A549 treated with Mapracorat at 1 μM for 4 hours (cell line): ENCODE results near the gene ZNF805. TPM values are rescaled to one million over a fixed set of nuclear protein-coding genes. Genes with fewer than 3 reads are reported as not detected.

Experiments
- total RNA-seq: library from RNA; stranded (reverse); fragments of 200-300 nt; extraction: Qiagen RNA extraction; gene quantifications from 5 replicates; pipeline ENCODE4 v1.2.3, GENCODE V29; 2022

The ZNF805 gene
- total RNA-seq: 1.4 to 2.7 TPM (median 1.9 TPM) in 5 replicates

DNA sequence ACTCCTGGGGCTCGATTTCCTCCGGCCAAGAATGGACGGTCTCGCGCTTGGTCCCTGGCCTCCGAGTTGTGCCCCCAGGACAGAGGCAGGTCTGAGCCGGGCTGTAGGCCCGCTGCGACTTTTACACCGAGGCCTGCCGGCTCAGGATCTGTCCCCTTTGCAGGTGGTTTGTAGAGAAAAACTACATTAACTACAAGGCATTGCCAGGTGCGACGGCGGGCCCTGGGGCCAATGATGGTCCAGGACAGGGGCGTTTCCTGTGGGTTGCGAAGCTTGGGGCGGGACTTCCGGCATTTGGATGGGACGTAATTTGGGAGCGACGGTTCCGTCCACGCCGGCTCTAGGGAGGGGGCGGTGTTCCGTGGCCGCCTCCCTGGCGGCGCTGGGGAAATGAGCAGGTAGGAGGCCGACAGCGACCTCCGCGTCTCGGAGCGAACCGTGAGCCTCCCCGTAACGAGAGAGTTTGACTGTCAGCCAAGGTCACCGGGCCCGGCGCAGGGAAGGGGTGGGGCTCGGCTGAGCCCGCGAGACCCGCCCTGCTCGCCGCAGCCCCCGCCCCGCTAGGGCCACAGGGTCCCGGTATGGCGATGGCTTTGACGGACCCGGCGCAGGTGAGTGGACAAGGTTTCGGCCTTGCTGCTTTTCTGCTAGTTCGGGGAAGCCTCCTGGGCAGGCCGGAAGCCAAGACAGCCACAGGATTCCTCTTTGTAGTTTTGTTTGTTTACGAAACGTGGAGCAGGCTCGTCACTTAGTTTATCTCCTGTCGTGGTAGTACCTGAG is at the start of gene ZNF805:
Gene ZNF805, plus strand, starts transcription at position 322 of the 780 bp plus-strand sequence. Its CDS starts 260 bp downstream, at position 582.

DNA sequence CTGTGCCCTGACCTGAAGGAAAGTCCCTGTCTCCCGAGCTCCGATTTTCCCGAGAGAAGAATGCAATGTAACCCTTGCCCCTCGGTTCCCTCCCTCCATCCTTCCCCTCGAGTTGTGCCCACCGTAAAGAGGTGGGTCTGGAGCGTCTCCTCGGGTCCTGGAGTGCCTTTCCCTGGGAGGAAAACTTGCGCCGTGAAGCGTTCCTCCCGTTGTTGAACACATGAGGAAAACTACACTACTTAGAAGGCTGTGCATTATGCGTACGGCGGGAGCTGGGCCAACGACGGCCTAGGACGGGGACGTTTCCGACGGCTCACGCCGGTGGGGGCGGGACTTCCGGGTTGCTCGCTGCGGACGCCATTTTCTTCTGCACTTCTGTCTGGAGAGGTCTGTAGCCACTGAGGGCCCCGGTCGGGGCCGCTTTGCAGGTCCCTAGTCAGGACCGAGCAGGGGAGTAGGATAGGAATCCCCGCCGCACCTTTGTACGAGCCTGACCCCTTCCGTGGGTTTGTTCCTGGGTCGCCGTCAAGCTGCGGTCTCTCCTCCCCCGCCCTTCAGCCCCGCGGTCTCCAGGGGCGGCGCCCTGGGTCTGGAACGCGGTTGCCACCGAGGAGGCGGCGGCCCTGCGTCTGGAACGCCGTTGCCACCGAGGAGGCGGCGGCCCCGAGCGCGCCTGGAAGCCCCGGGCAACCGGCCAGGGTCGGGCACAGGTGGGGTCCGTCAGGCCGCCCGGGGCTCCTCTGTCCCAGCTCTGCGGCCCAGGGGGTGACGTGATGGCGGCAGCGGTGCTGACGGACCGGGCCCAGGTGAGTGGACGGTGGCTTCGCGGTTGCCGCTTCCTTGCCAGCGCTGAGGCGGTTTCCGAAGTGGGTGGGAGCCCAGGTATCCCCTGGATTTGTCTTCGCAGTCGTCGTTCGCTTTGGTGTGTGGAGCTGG is 49.0 kb upstream of the ZNF805 start, which contains the start of gene ZNF264:
Gene ZNF264, plus strand, starts transcription at position 360 of the 936 bp plus-strand sequence. Its CDS starts 414 bp downstream, at position 774.

DNA sequence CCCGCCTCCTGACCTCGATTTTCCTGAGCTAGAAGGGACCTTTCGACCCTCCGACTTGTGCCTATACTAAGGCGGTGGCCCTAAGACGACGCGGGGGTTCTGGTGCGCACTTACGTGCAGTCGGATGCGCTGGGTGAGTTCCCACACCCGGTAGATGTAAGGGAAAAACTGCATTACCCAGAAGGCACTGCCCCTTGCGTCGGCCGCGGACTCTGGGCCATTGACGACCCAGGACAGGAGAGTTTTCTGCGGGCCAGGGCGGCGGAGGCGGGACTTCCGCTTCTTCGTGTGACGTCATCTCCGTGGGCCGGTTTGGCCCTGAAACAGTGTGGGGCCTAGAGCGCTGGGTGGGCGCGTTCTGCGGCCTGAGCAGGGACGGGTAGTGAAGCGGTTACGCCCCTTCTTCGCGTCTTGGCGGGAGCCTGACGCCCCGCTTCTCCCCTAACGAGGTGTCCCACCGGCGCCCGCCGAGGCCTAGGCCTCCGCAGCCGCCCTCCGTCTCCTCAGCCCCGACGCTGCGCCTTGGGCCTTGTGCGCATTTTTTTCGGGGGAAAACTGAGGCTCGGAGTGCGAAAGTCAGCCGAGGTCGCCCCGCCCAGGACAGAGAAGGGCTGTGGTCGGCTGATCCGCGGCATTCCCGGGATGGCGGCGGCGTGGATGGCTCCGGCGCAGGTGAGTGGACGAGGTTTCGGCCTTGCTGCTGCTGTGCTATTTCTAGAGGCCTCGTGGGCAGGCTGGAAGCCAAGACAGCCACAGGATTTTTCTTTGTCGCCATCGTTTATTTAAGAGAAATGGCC is 39.9 kb downstream of the ZNF805 start, which contains the start of gene ZNF460:
Gene ZNF460, plus strand, starts transcription at position 321 of the 797 bp plus-strand sequence. Its CDS starts 322 bp downstream, at position 643.

Other genes starting within 250 kb of the ZNF805 start
- gene USP29, start 120.6 kb upstream of the ZNF805 start, total RNA-seq: not detected in 5 replicates
- not detected in 5 replicates for gene ZIM3, start 95.4 kb upstream of the ZNF805 start, total RNA-seq
- gene DUXA, start 73.1 kb upstream of the ZNF805 start, total RNA-seq: not detected in 5 replicates
- gene ZNF264, start 49.1 kb upstream of the ZNF805 start, total RNA-seq: 5.5 to 9.0 TPM (median 8.4 TPM) in 5 replicates
- 0.25 to 0.66 TPM (median 0.49 TPM) in 4 of 5 replicates, not detected in the other for gene AURKC, start 9.6 kb upstream of the ZNF805 start, total RNA-seq
- 0.81 to 1.2 TPM (median 1.1 TPM) in 5 replicates for gene ZNF460, start 39.9 kb downstream of the ZNF805 start, total RNA-seq
- gene ZNF543, start 79.8 kb downstream of the ZNF805 start, total RNA-seq: 1.1 to 1.7 TPM (median 1.6 TPM) in 5 replicates
- 2.1 to 2.7 TPM (median 2.4 TPM) in 5 replicates for gene ZNF304, start 110.6 kb downstream of the ZNF805 start, total RNA-seq
- 13.7 to 16.4 TPM (median 16.3 TPM) in 5 replicates for gene TRAPPC2B, start 122.9 kb downstream of the ZNF805 start, total RNA-seq
- gene ZNF547, start 122.9 kb downstream of the ZNF805 start, total RNA-seq: 0.85 to 1.5 TPM (median 1.4 TPM) in 5 replicates
- 3.3 to 5.0 TPM (median 3.7 TPM) in 5 replicates for gene ZNF548, start 149.2 kb downstream of the ZNF805 start, total RNA-seq
- gene ZNF17, start 170.5 kb downstream of the ZNF805 start, total RNA-seq: 3.8 to 7.0 TPM (median 4.9 TPM) in 5 replicates
- 14.1 to 16.4 TPM (median 15.0 TPM) in 5 replicates for gene ZNF749, start 194.7 kb downstream of the ZNF805 start, total RNA-seq
- 0.06 to 0.11 TPM in 2 of 5 replicates, not detected in the others for gene VN1R1, start 216.5 kb downstream of the ZNF805 start, total RNA-seq
- gene ZNF772, start 236.9 kb downstream of the ZNF805 start, total RNA-seq: 0.73 to 1.4 TPM (median 1.2 TPM) in 5 replicates
- 4.9 to 7.9 TPM (median 6.7 TPM) in 5 replicates for gene ZNF419, start 247.1 kb downstream of the ZNF805 start, total RNA-seq